GM20000 (cell line): ENCODE data around the gene EDN2.

ENCODE experiments used
- DNase-seq: peaks from one replicate; pipeline ENCODE4 v3.0.0; 2012; ENCODE audit warnings: low spot score
- TF ChIP-seq, protein P1 (sequence below): IDR thresholded peaks from 2 replicates; pipeline ENCODE4 v1.5.1; 2012; ENCODE audit warnings: mild to moderate bottlenecking, control low read depth; ENCODE audit errors: extremely low read depth, missing control alignments

The EDN2 gene

DNA sequence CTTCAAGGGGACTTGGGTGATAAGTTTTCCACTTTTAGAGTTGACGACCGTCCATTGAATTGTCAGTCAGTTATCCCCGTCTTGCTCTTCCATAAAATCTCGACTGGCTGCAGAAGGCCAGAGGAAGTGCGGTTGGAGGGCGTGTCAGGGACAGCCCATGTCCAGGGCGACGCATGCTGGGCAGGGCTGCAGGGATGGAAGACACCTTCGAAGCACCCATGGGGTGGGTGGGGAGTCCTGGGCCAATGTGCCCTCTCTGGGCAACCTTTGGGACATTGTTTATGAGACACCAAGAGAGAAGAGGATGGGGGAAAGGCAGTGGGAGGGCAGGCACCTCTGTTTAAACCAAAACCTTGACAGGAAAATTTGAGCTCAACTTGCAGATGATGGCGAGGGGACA is 38.6 kb upstream of the EDN2 start:
- TF ChIP-seq, protein P1, sequence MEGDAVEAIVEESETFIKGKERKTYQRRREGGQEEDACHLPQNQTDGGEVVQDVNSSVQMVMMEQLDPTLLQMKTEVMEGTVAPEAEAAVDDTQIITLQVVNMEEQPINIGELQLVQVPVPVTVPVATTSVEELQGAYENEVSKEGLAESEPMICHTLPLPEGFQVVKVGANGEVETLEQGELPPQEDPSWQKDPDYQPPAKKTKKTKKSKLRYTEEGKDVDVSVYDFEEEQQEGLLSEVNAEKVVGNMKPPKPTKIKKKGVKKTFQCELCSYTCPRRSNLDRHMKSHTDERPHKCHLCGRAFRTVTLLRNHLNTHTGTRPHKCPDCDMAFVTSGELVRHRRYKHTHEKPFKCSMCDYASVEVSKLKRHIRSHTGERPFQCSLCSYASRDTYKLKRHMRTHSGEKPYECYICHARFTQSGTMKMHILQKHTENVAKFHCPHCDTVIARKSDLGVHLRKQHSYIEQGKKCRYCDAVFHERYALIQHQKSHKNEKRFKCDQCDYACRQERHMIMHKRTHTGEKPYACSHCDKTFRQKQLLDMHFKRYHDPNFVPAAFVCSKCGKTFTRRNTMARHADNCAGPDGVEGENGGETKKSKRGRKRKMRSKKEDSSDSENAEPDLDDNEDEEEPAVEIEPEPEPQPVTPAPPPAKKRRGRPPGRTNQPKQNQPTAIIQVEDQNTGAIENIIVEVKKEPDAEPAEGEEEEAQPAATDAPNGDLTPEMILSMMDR: no peak
- DNase-seq: no peak

GRCh38 chr1:41521766-41522165 is 37.3 kb upstream of the EDN2 start:
- DNase-seq: no peak
- TF ChIP-seq, protein P1: no peak

GRCh38 chr1:41520951-41521752 is 36.7 kb upstream of the EDN2 start:
- TF ChIP-seq, protein P1: no peak
- no peak for DNase-seq

DNA sequence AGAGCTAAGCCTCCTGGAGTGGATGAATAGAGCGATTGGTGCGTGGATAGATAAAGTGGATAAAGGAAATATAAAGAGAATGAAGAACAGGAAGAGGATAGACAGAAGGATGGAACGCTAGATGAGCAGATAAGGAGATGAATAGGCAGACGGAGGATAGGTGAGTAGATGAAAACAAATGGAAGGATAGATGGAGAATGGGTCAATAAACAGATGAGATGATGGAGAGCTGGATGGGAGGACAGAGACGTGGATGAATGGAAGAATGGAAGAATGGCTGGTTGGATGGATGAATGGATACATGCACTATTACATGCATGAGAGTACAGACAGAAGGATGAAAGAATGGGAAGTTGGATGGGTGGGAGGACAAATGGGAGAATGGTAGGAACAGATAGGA is 35.2 kb upstream of the EDN2 start:
- TF ChIP-seq, protein P1: no peak
- no peak for DNase-seq

- peak; percentile 51 for DNase-seq
- TF ChIP-seq, protein P1: no peak
These were observed 34.0 kb upstream of the EDN2 start for GRCh38 chr1:41518471-41518870.

GRCh38 chr1:41517062-41517438 is 32.6 kb upstream of the EDN2 start:
- peak; percentile 25 for DNase-seq
- TF ChIP-seq, protein P1: no peak

DNA sequence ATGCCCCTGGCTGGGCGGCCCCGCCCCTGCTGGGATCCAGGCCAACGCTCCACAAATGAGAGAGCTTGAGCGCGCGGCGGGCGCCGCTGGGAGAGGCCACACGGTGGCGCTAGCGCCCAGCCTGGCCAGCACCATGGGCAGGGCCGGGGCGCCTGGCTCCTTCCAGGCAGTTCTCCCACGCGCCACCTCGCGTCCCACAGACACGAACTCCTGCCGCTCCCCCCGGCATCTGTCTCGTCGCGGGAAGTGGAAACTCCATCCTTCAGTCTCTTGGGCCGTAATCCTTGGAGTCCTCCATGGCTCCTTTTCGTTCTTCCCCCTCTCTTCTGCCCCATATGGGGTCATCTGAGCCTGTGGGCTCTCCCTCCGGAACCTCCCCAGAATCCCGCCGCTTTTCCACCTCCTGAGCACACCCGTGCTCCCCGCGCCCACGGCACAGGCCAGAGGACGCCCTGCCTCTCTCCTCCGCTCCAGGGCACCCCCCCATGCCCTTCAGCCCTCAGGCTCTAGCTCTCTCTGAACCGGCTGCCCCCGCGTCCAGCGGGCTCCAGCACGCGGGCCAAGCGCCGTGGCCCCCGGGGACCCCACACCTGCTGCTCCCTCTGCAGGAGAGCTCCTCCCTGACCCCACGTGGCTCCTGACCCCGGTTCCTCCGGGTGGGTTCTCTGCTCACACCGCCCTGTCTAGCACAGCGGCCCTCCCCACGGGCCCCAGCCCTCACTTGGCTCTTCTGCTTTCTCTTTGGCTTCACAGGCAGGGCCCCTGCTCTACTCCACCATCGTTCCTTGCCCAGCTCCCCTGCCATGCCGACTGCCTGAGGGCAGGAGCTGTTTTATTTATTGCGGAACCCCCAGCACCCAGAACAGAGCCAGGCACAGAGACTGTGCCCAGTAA is 31.9 kb upstream of the EDN2 start:
- DNase-seq: peak; percentile 94
- TF ChIP-seq, protein P1: peak; percentile 86
